ENCODE results near the gene KCMF1. TPM values are rescaled to one million over a fixed set of nuclear protein-coding genes. Genes with fewer than 3 reads are reported as not detected.

Gene KCMF1
- total RNA-seq, 1 donor from 2014 or later = 95.8 TPM

GRCh38 chr2:85017411-85018048 lies 46.6 kb downstream of the KCMF1 start:
- no peaks in the 10 kb centered on the region for H3K36me3 Mint-ChIP-seq (ENCODE audit: low read depth)
- H3K4me3 Mint-ChIP-seq (ENCODE audit: unreplicated experiment) = no peak overlapping the region
- peaks cover 61% of the 10 kb centered on the region for H3K4me1 Mint-ChIP-seq (ENCODE audit: low read depth)
- no peaks in the 10 kb centered on the region for H3K9me3 Mint-ChIP-seq (ENCODE audit: low read depth)
- no peak for DNase-seq (ENCODE audit: low spot score)
- H3K27me3 Mint-ChIP-seq (ENCODE audit: low read depth) = no peaks in the 10 kb centered on the region
- H3K27ac Mint-ChIP-seq (ENCODE audit: unreplicated experiment) = peak overlapping the region; percentile 71
- TF ChIP-seq CTCF (IDR thresholded peaks at IDR 0.05) = peak; percentile 83

- H3K27ac Mint-ChIP-seq (ENCODE audit: unreplicated experiment) = peak overlapping the region; percentile 71
- no peak overlapping the region for H3K4me3 Mint-ChIP-seq (ENCODE audit: unreplicated experiment)
- no peaks in the 10 kb centered on the region for H3K27me3 Mint-ChIP-seq (ENCODE audit: low read depth)
- no peaks in the 10 kb centered on the region for H3K9me3 Mint-ChIP-seq (ENCODE audit: low read depth)
- no peaks in the 10 kb centered on the region for H3K36me3 Mint-ChIP-seq (ENCODE audit: low read depth)
- DNase-seq (ENCODE audit: low spot score) = no peak
- peak; percentile 59 for TF ChIP-seq CTCF (IDR thresholded peaks at IDR 0.05)
- peaks cover 56% of the 10 kb centered on the region for H3K4me1 Mint-ChIP-seq (ENCODE audit: low read depth)
Observed at GRCh38 chr2:85018049-85018447, 47.1 kb downstream of the KCMF1 start.

GRCh38 chr2:85019121-85019520 lies 48.2 kb downstream of the KCMF1 start:
- Mint-ChIP-seq H3K9me3 (ENCODE audit: low read depth) (no peaks in the 10 kb centered on the region), H3K36me3 (ENCODE audit: low read depth) (no peaks in the 10 kb centered on the region), H3K4me1 (ENCODE audit: low read depth) (peaks cover 52% of the 10 kb centered on the region), H3K27me3 (ENCODE audit: low read depth) (no peaks in the 10 kb centered on the region), H3K4me3 (ENCODE audit: unreplicated experiment) (no peak overlapping the region), H3K27ac (ENCODE audit: unreplicated experiment) (no peak overlapping the region)
- no peak for TF ChIP-seq CTCF (IDR thresholded peaks at IDR 0.05)
- no peak for DNase-seq (ENCODE audit: low spot score)

- no peak for TF ChIP-seq CTCF (IDR thresholded peaks at IDR 0.05)
- Mint-ChIP-seq H3K9me3 (ENCODE audit: low read depth) (no peaks in the 10 kb centered on the region), H3K4me1 (ENCODE audit: low read depth) (peaks cover 29% of the 10 kb centered on the region), H3K27me3 (ENCODE audit: low read depth) (no peaks in the 10 kb centered on the region), H3K4me3 (ENCODE audit: unreplicated experiment) (no peak overlapping the region), H3K27ac (ENCODE audit: unreplicated experiment) (no peak overlapping the region), H3K36me3 (ENCODE audit: low read depth) (no peaks in the 10 kb centered on the region)
- no peak for DNase-seq (ENCODE audit: low spot score)
Observed at GRCh38 chr2:85022232-85022631, 51.3 kb downstream of the KCMF1 start.

GRCh38 chr2:85024372-85025047 lies 53.5 kb downstream of the KCMF1 start:
- Mint-ChIP-seq H3K4me3 (ENCODE audit: unreplicated experiment) (no peak overlapping the region), H3K9me3 (ENCODE audit: low read depth) (no peaks in the 10 kb centered on the region), H3K36me3 (ENCODE audit: low read depth) (peaks cover 4% of the 10 kb centered on the region), H3K27me3 (ENCODE audit: low read depth) (no peaks in the 10 kb centered on the region), H3K27ac (ENCODE audit: unreplicated experiment) (no peak overlapping the region), H3K4me1 (ENCODE audit: low read depth) (peaks cover 11% of the 10 kb centered on the region)
- TF ChIP-seq CTCF (IDR thresholded peaks at IDR 0.05) = no peak
- DNase-seq (ENCODE audit: low spot score) = no peak
